KMS-11 (cell line): ENCODE data around the gene MCOLN1.

Experiments
- H2AFZ ChIP-seq: fragments of 200-600 bp; sonication (generic); 2 replicates; pipeline ENCODE4 v1.6.1; 2016; ENCODE audit warnings: antibody characterized with exemption, mixed run types, low read depth
- H3K27ac ChIP-seq: fragments of 200-600 bp; sonication (generic); 2 replicates; pipeline ENCODE4 v1.6.1; 2016; ENCODE audit warnings: mild to moderate bottlenecking, mixed run types
- H3K27me3 ChIP-seq: fragments of 200-600 bp; sonication (generic); 2 replicates; pipeline ENCODE4 v1.6.1; 2017; ENCODE audit warnings: mild to moderate bottlenecking, low read depth, mixed run types, moderate library complexity; ENCODE audit not compliant: insufficient read depth
- H3K36me3 ChIP-seq: fragments of 200-600 bp; sonication (generic); 2 replicates; pipeline ENCODE4 v1.6.1; 2017; ENCODE audit warnings: mild to moderate bottlenecking, mixed run types; ENCODE audit not compliant: insufficient read depth
- H3K4me1 ChIP-seq: fragments of 200-600 bp; sonication (generic); 2 replicates; pipeline ENCODE4 v1.6.1; 2016; ENCODE audit warnings: mild to moderate bottlenecking, low read depth, mixed run types; ENCODE audit not compliant: poor library complexity, severe bottlenecking
- H3K4me2 ChIP-seq: fragments of 200-600 bp; sonication (generic); 2 replicates; pipeline ENCODE4 v1.7.0; 2016; ENCODE audit warnings: mild to moderate bottlenecking, mixed run types
- H3K4me3 ChIP-seq: fragments of 200-600 bp; sonication (generic); IDR thresholded peaks from 2 replicates; pipeline ENCODE4 v1.6.1; 2017; ENCODE audit warnings: low read depth, low read length, mixed read lengths; ENCODE audit not compliant: insufficient read depth
- H3K79me2 ChIP-seq: fragments of 200-600 bp; sonication (generic); 2 replicates; pipeline ENCODE4 v1.6.1; 2016; ENCODE audit warnings: low read depth, mixed run types; ENCODE audit not compliant: insufficient read depth
- H3K9ac ChIP-seq: fragments of 200-600 bp; sonication (generic); 2 replicates; pipeline ENCODE4 v1.6.1; 2016; ENCODE audit warnings: mild to moderate bottlenecking, mixed run types
- H4K20me1 ChIP-seq: fragments of 200-600 bp; sonication (generic); 2 replicates; pipeline ENCODE4 v1.6.1; 2016; ENCODE audit warnings: mild to moderate bottlenecking, mixed run types; ENCODE audit not compliant: insufficient read depth
- TF ChIP-seq, protein P1 (sequence below): fragments of 200-600 bp; sonication (generic); conservative IDR thresholded peaks from 2 replicates; pipeline ENCODE4 v1.6.1; 2017; ENCODE audit warnings: low read depth, mild to moderate bottlenecking, antibody characterized with exemption, low read length, moderate library complexity, mixed read lengths

Gene MCOLN1

DNA sequence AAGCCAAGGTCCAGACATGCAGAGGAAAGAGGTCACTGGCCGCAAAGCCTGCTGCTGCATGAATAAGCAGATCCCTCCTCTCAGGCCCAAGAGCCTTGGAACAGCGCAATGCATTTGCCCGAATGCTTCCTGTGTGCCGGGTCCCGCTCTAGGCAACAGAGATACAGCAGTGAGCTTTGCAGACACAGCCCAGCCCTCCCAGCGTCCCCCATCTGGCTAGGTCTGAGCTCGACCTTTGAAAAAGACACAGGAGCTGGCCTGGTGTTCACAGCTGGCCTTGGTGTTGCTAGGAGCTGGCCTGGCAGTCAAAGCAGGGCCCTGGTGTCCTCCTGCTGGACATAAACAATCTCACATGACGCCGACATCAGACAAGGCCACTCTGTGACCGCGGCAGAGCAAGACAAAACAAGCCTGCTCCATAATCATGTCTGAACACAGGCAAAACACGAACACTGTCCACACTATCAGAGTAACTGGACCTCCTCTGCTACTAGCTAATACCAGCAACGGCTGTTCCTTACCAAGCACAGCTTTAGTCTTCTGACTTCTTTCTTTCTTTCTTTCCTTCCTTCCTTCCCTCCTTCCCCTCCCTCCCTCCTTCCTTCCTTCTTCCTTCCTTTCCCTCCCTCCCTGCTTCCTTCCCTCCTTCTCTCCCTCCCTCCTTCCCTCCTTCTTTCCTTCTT, 27.9 kb upstream of the MCOLN1 start:
- Histone ChIP-seq H3K27ac (no peak overlapping the region), H3K9ac (no peak overlapping the region), H3K4me2 (no peak overlapping the region), H3K4me1 (no peaks in the 10 kb centered on the region), H3K36me3 (no peaks in the 10 kb centered on the region), H2AFZ (no peak overlapping the region), H3K4me3 (no peak overlapping the region), H3K79me2 (no peaks in the 10 kb centered on the region), H3K27me3 (peaks cover 23% of the 10 kb centered on the region), H4K20me1 (no peaks in the 10 kb centered on the region)
- TF ChIP-seq, protein P1, sequence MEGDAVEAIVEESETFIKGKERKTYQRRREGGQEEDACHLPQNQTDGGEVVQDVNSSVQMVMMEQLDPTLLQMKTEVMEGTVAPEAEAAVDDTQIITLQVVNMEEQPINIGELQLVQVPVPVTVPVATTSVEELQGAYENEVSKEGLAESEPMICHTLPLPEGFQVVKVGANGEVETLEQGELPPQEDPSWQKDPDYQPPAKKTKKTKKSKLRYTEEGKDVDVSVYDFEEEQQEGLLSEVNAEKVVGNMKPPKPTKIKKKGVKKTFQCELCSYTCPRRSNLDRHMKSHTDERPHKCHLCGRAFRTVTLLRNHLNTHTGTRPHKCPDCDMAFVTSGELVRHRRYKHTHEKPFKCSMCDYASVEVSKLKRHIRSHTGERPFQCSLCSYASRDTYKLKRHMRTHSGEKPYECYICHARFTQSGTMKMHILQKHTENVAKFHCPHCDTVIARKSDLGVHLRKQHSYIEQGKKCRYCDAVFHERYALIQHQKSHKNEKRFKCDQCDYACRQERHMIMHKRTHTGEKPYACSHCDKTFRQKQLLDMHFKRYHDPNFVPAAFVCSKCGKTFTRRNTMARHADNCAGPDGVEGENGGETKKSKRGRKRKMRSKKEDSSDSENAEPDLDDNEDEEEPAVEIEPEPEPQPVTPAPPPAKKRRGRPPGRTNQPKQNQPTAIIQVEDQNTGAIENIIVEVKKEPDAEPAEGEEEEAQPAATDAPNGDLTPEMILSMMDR = no peak

GRCh38 chr19:7497292-7497691, 25.1 kb upstream of the MCOLN1 start:
- TF ChIP-seq, protein P1 = no peak
- Histone ChIP-seq H3K4me3 (no peak overlapping the region), H3K27me3 (peaks cover 21% of the 10 kb centered on the region), H3K79me2 (no peaks in the 10 kb centered on the region), H3K4me1 (no peaks in the 10 kb centered on the region), H2AFZ (no peak overlapping the region), H3K4me2 (no peak overlapping the region), H3K9ac (no peak overlapping the region), H3K27ac (no peak overlapping the region), H3K36me3 (no peaks in the 10 kb centered on the region), H4K20me1 (no peaks in the 10 kb centered on the region)

DNA sequence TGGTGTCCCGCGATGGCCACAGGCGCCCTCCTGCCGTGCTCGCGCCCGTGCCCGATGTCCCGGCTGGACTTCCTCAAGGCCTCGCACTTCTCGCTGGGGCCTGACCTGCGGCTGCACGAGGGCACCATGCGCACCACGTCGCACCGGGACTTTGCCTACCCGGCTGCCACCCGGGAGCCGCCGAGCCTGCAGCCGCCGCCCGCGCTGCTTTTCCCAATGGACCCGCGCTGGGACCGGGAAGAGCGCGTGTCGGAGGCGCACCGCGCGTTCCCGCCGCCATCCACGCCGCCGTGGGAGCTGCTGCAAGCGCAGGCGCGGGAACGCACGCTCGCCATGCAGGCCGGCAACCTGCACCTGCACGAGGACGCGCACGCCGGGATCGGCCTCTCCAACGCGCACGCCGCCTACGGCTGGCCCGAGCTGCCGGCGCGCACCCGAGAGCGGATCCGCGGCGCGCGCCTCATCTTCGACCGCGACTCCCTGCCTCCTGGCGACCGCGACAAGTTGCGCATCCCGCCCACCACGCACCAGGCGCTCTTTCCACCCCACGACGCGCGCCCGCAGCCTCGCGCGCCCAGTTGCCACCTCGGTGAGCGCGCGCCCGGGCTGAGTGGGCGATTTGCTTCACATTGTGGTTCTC, 21.5 kb upstream of the MCOLN1 start:
- no peak overlapping the region for H3K27ac ChIP-seq
- no peak overlapping the region for H2AFZ ChIP-seq
- H3K9ac ChIP-seq = no peak overlapping the region
- H3K79me2 ChIP-seq = no peaks in the 10 kb centered on the region
- H3K4me3 ChIP-seq = no peak overlapping the region
- no peak overlapping the region for H3K4me2 ChIP-seq
- H3K4me1 ChIP-seq = peaks cover 8% of the 10 kb centered on the region
- TF ChIP-seq, protein P1 = no peak
- peaks cover 16% of the 10 kb centered on the region for H3K27me3 ChIP-seq
- H4K20me1 ChIP-seq = no peaks in the 10 kb centered on the region
- no peaks in the 10 kb centered on the region for H3K36me3 ChIP-seq

DNA sequence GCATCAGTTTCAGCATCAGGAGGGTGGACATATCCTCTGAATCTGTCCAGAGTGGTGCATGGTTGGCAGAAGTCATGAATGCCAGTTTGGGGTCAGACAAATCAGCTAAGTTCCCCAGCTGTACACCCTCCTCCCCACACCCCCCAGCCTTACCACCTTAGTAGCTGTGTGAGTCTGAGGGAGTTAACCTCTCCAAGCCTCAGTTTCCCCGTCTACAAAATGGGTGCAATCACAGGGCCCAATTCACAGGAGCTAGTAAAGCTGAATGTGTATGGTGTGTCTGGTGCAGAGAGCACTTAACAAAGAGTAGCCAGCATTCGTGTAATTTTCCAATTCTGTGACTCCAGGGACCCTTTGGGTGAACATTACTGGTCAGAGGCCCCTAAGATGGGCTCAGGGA, 19.9 kb upstream of the MCOLN1 start:
- no peak overlapping the region for H3K4me2 ChIP-seq
- H3K27ac ChIP-seq = no peak overlapping the region
- no peaks in the 10 kb centered on the region for H3K79me2 ChIP-seq
- H3K27me3 ChIP-seq = peaks cover 7% of the 10 kb centered on the region
- no peaks in the 10 kb centered on the region for H3K36me3 ChIP-seq
- H3K9ac ChIP-seq = no peak overlapping the region
- no peak overlapping the region for H3K4me3 ChIP-seq
- H2AFZ ChIP-seq = no peak overlapping the region
- no peaks in the 10 kb centered on the region for H4K20me1 ChIP-seq
- H3K4me1 ChIP-seq = peaks cover 18% of the 10 kb centered on the region
- TF ChIP-seq, protein P1 = no peak
